Measurements from ENCODE around the gene RNASET2. TPM values are rescaled to one million over a fixed set of nuclear protein-coding genes. Genes with fewer than 3 reads are reported as not detected.
"Not testable (repeated sequence)": the region's sequence is repeated elsewhere in the genome, so short reads cannot be mapped to it uniquely, and the experiment has no call there.

Gene RNASET2
- total RNA-seq, 2 donors from 2014 or later = 73.9 to 82.7 TPM

DNA sequence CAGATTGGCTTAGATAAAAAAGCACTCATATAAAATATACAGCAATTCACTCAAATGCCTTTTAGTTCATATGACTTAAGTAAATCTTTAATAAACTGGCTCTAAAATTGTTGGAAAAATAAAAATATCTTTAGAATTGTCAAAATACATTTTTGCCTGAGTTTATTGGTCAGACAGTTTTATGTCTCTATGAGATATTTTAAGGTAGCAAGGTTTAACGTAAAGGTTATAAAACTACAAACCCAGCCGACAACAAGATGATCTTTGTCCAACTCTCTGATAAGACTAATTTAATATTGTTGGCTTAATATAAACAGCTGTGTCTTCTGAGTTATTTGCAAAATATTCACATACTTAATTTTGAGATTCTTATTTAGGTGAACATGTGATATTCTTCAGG is 39.5 kb downstream of the RNASET2 start:
- H3K4me3 ChIP-seq = no peak overlapping the region
- no peaks in the 10 kb centered on the region for H3K4me1 ChIP-seq (ENCODE audit: control insufficient read depth in 1 of 2, low read depth in 2 of 2)
- no peak for ATAC-seq (ENCODE audit: insufficient number of reproducible peaks, low FRiP score, low read depth)
- no peaks in the 10 kb centered on the region for H3K36me3 ChIP-seq
- H3K27me3 ChIP-seq (replicated peaks; ENCODE audit: insufficient read depth) = no peaks in the 10 kb centered on the region
- TF ChIP-seq, protein P1, sequence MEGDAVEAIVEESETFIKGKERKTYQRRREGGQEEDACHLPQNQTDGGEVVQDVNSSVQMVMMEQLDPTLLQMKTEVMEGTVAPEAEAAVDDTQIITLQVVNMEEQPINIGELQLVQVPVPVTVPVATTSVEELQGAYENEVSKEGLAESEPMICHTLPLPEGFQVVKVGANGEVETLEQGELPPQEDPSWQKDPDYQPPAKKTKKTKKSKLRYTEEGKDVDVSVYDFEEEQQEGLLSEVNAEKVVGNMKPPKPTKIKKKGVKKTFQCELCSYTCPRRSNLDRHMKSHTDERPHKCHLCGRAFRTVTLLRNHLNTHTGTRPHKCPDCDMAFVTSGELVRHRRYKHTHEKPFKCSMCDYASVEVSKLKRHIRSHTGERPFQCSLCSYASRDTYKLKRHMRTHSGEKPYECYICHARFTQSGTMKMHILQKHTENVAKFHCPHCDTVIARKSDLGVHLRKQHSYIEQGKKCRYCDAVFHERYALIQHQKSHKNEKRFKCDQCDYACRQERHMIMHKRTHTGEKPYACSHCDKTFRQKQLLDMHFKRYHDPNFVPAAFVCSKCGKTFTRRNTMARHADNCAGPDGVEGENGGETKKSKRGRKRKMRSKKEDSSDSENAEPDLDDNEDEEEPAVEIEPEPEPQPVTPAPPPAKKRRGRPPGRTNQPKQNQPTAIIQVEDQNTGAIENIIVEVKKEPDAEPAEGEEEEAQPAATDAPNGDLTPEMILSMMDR (IDR thresholded peaks at IDR 0.05) = no peak
- no peak overlapping the region for H3K27ac ChIP-seq
- H3K9me3 ChIP-seq = no peaks in the 10 kb centered on the region
- DNase-seq (ENCODE audit: low spot score) = no peak

DNA sequence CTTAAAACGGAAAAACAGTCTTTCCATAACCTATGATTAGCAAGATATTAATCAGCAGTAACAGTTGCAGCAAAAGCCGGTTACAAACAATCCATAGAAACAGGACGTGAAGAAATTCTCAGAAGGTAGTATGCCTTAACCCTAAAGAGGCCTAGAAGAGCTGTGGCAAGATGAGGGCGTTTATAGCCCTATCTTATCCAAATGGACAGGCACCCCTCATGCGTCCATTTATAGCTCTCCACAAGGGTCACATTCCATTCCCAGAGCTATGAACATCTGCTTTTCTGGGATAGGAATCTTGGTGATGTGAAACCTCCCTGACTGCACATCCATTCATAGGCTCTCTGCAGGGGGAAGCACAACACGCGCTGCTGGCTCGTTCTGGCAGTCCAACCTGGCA is 40.9 kb downstream of the RNASET2 start:
- not testable (repeated sequence) for H3K27ac ChIP-seq; H3K9me3 ChIP-seq; H3K4me3 ChIP-seq; H3K4me1 ChIP-seq (ENCODE audit: control insufficient read depth in 1 of 2, low read depth in 2 of 2); ATAC-seq (ENCODE audit: insufficient number of reproducible peaks, low FRiP score, low read depth); H3K36me3 ChIP-seq; DNase-seq (ENCODE audit: low spot score); H3K27me3 ChIP-seq (replicated peaks; ENCODE audit: insufficient read depth)

DNA sequence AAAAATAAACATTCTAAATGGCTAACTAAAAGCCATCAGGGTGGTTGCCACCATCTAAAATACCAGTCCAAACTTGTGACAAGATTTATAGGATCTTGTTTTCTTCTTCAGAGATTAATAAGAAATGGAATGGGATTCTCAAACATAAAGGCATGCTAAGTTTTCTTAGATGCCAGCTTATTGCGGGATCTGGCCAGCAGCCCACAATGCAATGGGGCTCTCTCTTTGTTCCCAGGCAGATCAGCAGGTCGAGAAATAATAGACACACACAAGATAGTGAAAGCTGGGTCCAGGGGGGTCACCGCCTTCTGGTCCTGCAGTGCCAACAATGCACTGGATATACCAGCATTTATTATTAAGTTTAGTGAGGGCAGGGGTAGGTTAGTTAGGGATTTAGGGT is 41.4 kb downstream of the RNASET2 start:
- not testable (repeated sequence) for ATAC-seq (ENCODE audit: insufficient number of reproducible peaks, low FRiP score, low read depth)

DNA sequence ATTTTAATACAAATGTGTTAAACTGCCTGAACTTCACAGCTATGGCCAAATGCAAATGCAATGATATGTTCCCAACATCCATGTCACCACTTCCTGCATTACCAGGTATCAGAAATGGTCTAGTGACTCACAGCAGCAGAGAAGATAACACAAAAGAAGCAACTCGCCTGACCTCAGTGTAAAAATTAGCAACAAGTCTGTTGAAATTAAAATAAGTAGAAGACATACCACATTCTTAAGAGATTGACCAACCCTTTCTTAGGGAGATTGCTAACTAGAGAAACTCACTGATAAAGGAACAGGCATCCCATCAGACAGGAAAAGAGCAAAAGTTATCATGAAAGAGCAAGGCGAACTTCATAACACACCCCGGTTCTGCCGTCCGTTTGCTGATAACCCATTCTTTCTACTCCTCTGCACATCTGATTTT is 45.1 kb downstream of the RNASET2 start:
- TF ChIP-seq, protein P1 (IDR thresholded peaks at IDR 0.05) = no peak
- DNase-seq (ENCODE audit: low spot score) (no peak), ATAC-seq (ENCODE audit: insufficient number of reproducible peaks, low FRiP score, low read depth) (no peak)
- no peaks in the 10 kb centered on the region for H3K9me3 ChIP-seq
- H3K4me3 ChIP-seq = no peak overlapping the region
- no peaks in the 10 kb centered on the region for H3K27me3 ChIP-seq (replicated peaks; ENCODE audit: insufficient read depth)
- no peaks in the 10 kb centered on the region for H3K36me3 ChIP-seq
- H3K27ac ChIP-seq = no peak overlapping the region
- no peaks in the 10 kb centered on the region for H3K4me1 ChIP-seq (ENCODE audit: control insufficient read depth in 1 of 2, low read depth in 2 of 2)

More for the DNA sequence above, 41.4 kb downstream of the RNASET2 start:
- not testable (repeated sequence) for H3K36me3 ChIP-seq; H3K27ac ChIP-seq; H3K27me3 ChIP-seq (replicated peaks; ENCODE audit: insufficient read depth); DNase-seq (ENCODE audit: low spot score); H3K9me3 ChIP-seq; H3K4me3 ChIP-seq; H3K4me1 ChIP-seq (ENCODE audit: control insufficient read depth in 1 of 2, low read depth in 2 of 2)

DNA sequence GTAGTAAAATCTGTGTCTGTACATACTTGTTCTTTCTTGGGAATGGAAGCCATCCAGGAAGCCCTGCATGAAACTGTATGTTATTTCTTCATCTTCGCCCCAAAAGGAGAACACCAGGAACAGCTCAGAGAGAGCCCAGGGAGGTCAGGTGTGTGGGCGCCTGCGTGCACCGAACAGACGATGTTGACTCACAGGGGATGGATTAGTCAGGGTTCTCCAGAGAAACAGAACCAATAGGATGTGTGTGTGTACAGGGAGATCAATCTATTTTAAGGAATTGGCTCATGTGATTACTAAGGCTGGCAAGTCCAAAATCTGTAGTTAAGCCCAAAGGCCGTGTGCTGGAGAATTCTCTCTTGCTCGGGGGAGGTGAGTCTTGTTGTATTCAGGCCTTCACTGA is 45.7 kb downstream of the RNASET2 start:
- TF ChIP-seq, protein P1 (IDR thresholded peaks at IDR 0.05) = no peak
- Histone ChIP-seq H3K27me3 (replicated peaks; ENCODE audit: insufficient read depth) (no peaks in the 10 kb centered on the region), H3K27ac (no peak overlapping the region), H3K9me3 (no peaks in the 10 kb centered on the region), H3K36me3 (no peaks in the 10 kb centered on the region), H3K4me1 (ENCODE audit: control insufficient read depth in 1 of 2, low read depth in 2 of 2) (no peaks in the 10 kb centered on the region), H3K4me3 (no peak overlapping the region)
- no peak for DNase-seq (ENCODE audit: low spot score)
- ATAC-seq (ENCODE audit: insufficient number of reproducible peaks, low FRiP score, low read depth) = no peak

DNA sequence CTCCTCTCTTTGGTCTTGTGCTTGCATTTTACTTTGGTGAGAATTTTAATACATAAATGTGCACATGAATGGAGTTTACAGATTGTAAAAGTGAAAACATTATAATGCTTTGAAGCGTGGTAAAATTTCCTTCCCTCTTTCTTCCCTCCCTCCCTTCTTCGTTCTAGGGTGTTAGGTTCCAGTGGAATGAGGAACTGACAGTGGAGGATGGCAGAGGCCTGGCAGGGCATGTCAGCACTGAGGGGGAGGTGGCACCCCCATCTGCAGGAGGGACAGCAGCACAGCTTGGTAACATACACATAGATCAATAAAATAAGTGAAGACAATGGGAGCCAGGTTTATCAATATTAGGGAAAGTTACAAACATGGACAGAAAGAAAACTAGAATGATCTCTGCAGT is 47.5 kb downstream of the RNASET2 start:
- DNase-seq (ENCODE audit: low spot score) = no peak
- ATAC-seq (ENCODE audit: insufficient number of reproducible peaks, low FRiP score, low read depth) = no peak
- TF ChIP-seq, protein P1 (IDR thresholded peaks at IDR 0.05) = no peak
- Histone ChIP-seq H3K27ac (no peak overlapping the region), H3K27me3 (replicated peaks; ENCODE audit: insufficient read depth) (no peaks in the 10 kb centered on the region), H3K4me3 (no peak overlapping the region), H3K4me1 (ENCODE audit: control insufficient read depth in 1 of 2, low read depth in 2 of 2) (no peaks in the 10 kb centered on the region), H3K36me3 (no peaks in the 10 kb centered on the region), H3K9me3 (no peaks in the 10 kb centered on the region)

Measured in thoracic aorta (tissue), 2 donors.